ENCODE data around the gene AFG3L2. TPM values are rescaled to one million over a fixed set of nuclear protein-coding genes. Genes with fewer than 3 reads are reported as not detected.

The AFG3L2 gene
- total and polyA plus RNA-seq, 10 of the 15 experiments (the other 5 are each of a cell fraction or from before 2014, with no cell fraction given), result 21.0 to 72.7 (median 57.7) TPM

GRCh38 chr18:12327510-12328178 is 49.4 kb downstream of the AFG3L2 start:
- RAD21 ChIA-PET (ENCODE audit: unreplicated experiment), result interaction anchor here (0.6 to 1.3 kb wide), 4 partner anchors 9 to 92 kb away, joined by 3 to 5 read pairs (median 3); no protein-coding TSS in a partner anchor
- Histone ChIP-seq H2AFZ (ENCODE audit: control insufficient read depth, low read depth, low read length) (no peak overlapping the region), H3K79me2 (ENCODE audit: control insufficient read depth, insufficient read depth, low read length) (no peaks in the 10 kb centered on the region), H3K9me3 (replicated peaks; ENCODE audit: control insufficient read depth, insufficient read depth, low read length) (no peaks in the 10 kb centered on the region), H3K4me2 (ENCODE audit: control insufficient read depth, insufficient read depth) (no peak overlapping the region), H3K36me3 (ENCODE audit: control insufficient read depth in 2 of 2, insufficient read depth in 2 of 2, low read length in 1 of 2) (peaks cover 30% of the 10 kb centered on the region in 2 experiments), H3K27ac (ENCODE audit: control insufficient read depth, insufficient read depth) (no peak overlapping the region), H3K9ac (ENCODE audit: control insufficient read depth, insufficient read depth, low read length) (no peak overlapping the region), H4K20me1 (ENCODE audit: control insufficient read depth, insufficient read depth) (no peaks in the 10 kb centered on the region; the same call in 1 of the 2 replicates), H3K4me1 (ENCODE audit: control insufficient read depth, insufficient read depth, low read length) (no peaks in the 10 kb centered on the region), H3K4me3 (no peak overlapping the region), H3K27me3 (replicated peaks in 1 of 2; ENCODE audit: control insufficient read depth in 2 of 2, insufficient read depth in 2 of 2, low read length in 1 of 2) (no peaks in the 10 kb centered on the region)
- peak; percentile 98 for ATAC-seq
- CTCF ChIA-PET, result interaction anchor here (0.5 to 5.8 kb wide), 26 partner anchors 8 to 607 kb away, joined by 3 to 50 read pairs (median 5); partner anchors contain the start of gene AFG3L2
- in situ Hi-C loops (cut with MboI) (no loop called here), intact Hi-C loops (cut with micrococcal nuclease; ENCODE audit: unreplicated experiment) (no loop called here)
- SMC1A ChIA-PET (ENCODE audit: uncharacterized antibody, unreplicated experiment), result interaction anchor here (0.6 to 1.4 kb wide), 7 partner anchors 13 to 1763 kb away, joined by 3 to 4 read pairs (median 3); partner anchors contain the start of gene AFG3L2
- DNase-seq (ENCODE audit: low read depth, low spot score), result no peak
- 47% methylated on average over 11 of the region's 11 CpGs for WGBS (ENCODE audit: insufficient coverage, insufficient replicate concordance, low lambda C conversion rate, missing lambda C conversion rate)
- no TSS peak for BruUV-seq (replicated peaks)
- no peak for FAIRE-seq
- POLR2A ChIA-PET, result no interaction called here
- TF ChIP-seq SMC3 (IDR thresholded peaks at IDR 0.05; ENCODE audit: borderline replicate concordance, low read length) (peak; percentile 51; the same call in 1 of the 2 replicates), NR2C1 (IDR thresholded peaks at IDR 0.05) (no peak), ZBTB11 (CRISPR knock-in tag; IDR thresholded peaks at IDR 0.05) (no peak), PAX5 (IDR thresholded peaks at IDR 0.05; ENCODE audit: borderline replicate concordance, low read depth, low read length) (0 out of 2 replicates have a peak, but pooled peaks have one; percentile 14), CTCF (IDR thresholded peaks at IDR 0.05 in 2 of 3, conservative IDR thresholded peaks at IDR 0.05 in 1 of 3; ENCODE audit: control insufficient read depth in 2 of 3, extremely low read depth in 1 of 3, insufficient read depth in 1 of 3, low read depth in 3 of 3, low read length in 3 of 3) (peak; percentile 70 to 94 (median 91)), JUND (IDR thresholded peaks at IDR 0.05; ENCODE audit: low read depth, low read length) (no peak), CBX5 (IDR thresholded peaks at IDR 0.05; ENCODE audit: low read depth) (no peak), PKNOX1 (IDR thresholded peaks at IDR 0.05) (no peak), RAD21 (IDR thresholded peaks at IDR 0.05; ENCODE audit: insufficient read depth, low read depth, low read length) (no peak; the same call in 1 of the 2 replicates), ASH2L (IDR thresholded peaks at IDR 0.05; ENCODE audit: borderline replicate concordance, low read depth) (no peak), SPI1 (IDR thresholded peaks at IDR 0.05; ENCODE audit: borderline replicate concordance, insufficient read depth, low read depth, low read length) (peak; percentile 54; the same call in 1 of the 2 replicates), MXI1 (IDR thresholded peaks at IDR 0.05; ENCODE audit: low read depth, low read length) (no peak)

Data from GM12878 (cell line).